A673 (cell line): Measurements from ENCODE around the gene SLC39A13. TPM values are rescaled to one million over a fixed set of nuclear protein-coding genes. Genes with fewer than 3 reads are reported as not detected.

ENCODE experiments used
- BruUV-seq: library from RNA; stranded (reverse); fragments of 400-500 nt; replicated peaks from 2 replicates; lab custom pipeline; 2021; lab: Mats Ljungman, UMichigan
- CTCF ChIA-PET: fragments of 300-600 bp; sonication (Branson Sonifier 250); formaldehyde crosslinking; loops from one replicate; lab custom pipeline; 2022; ENCODE audit warnings: antibody characterized with exemption; lab: Charles Lee
- POLR2A ChIA-PET: fragments of 300-600 bp; sonication (Branson Sonifier 250); formaldehyde crosslinking; loops from one replicate; lab custom pipeline; 2022; ENCODE audit warnings: antibody characterized with exemption; ENCODE audit not compliant: low non-redundant PET; lab: Charles Lee
- DNase-seq: peaks from one replicate; pipeline ENCODE4 v3.0.0-alpha.2; 2015; ENCODE audit warnings: low spot score
- H3K27ac ChIP-seq: fragments of 200-600 bp; sonication (generic); 2 replicates; pipeline ENCODE4 v1.5.1; 2016; ENCODE audit warnings: mixed run types, low read depth, mild to moderate bottlenecking, mixed read lengths, antibody characterized with exemption, low read length; ENCODE audit not compliant: poor library complexity, severe bottlenecking
- H3K27me3 ChIP-seq: fragments of 200-600 bp; sonication (generic); replicated peaks from 2 replicates; pipeline ENCODE4 v1.6.1; 2017; ENCODE audit warnings: mixed run types, low read depth, mild to moderate bottlenecking, mixed read lengths, antibody characterized with exemption, low read length; ENCODE audit not compliant: insufficient read depth, poor library complexity
- H3K36me3 ChIP-seq: fragments of 200-600 bp; sonication (generic); 2 replicates; pipeline ENCODE4 v1.6.1; 2016; ENCODE audit warnings: mixed run types, mild to moderate bottlenecking, mixed read lengths, antibody characterized with exemption, low read length; ENCODE audit not compliant: insufficient read depth, poor library complexity, severe bottlenecking
- H3K4me1 ChIP-seq: fragments of 200-600 bp; sonication (generic); 2 replicates; pipeline ENCODE4 v1.6.1; 2017; ENCODE audit warnings: mixed run types, mild to moderate bottlenecking, mixed read lengths, antibody characterized with exemption, low read length; ENCODE audit not compliant: insufficient read depth, poor library complexity, severe bottlenecking
- H3K4me3 ChIP-seq: fragments of 200-600 bp; sonication (generic); 2 replicates; pipeline ENCODE4 v1.5.1; 2016; ENCODE audit warnings: low read depth, mixed run types, mild to moderate bottlenecking, mixed read lengths, low read length; ENCODE audit not compliant: poor library complexity, severe bottlenecking
- H3K9me3 ChIP-seq: fragments of 200-600 bp; sonication (generic); 2 replicates; pipeline ENCODE4 v1.6.1; 2016; ENCODE audit warnings: mixed run types, low read depth, mild to moderate bottlenecking, mixed read lengths, antibody characterized with exemption, low read length; ENCODE audit not compliant: poor library complexity, severe bottlenecking
- CTCF ChIP-seq: fragments of 300-800, 200-600 bp; sonication (generic); conservative IDR thresholded peaks from 2 replicates; pipeline ENCODE4 v1.5.1; 2017; ENCODE audit warnings: low read depth, mild to moderate bottlenecking, antibody characterized with exemption, low read length, moderate library complexity, mixed read lengths
- EZH2 ChIP-seq: fragments of 200-600 bp; sonication (generic); IDR thresholded peaks from 2 replicates; pipeline ENCODE4 v1.6.1; 2017; ENCODE audit warnings: borderline replicate concordance, low read depth, mild to moderate bottlenecking, mixed read lengths, antibody characterized with exemption, low read length; ENCODE audit not compliant: poor library complexity, severe bottlenecking
- intact Hi-C: fragments of 100-400 bp; cut with micrococcal nuclease; formaldehyde crosslinking; loops from one replicate; pipeline ENCODE4 v1.10.0; 2022; ENCODE audit not compliant: unreplicated experiment
- total RNA-seq: library from RNA; stranded (reverse); gene quantifications from 2 replicates; pipeline ENCODE4 v1.2.3, GENCODE V29; 2021

The SLC39A13 gene
- total RNA-seq, 1 experiment from 2014 or later, result 53.3 TPM

GRCh38 chr11:47389577-47390421 lies 18.6 kb upstream of the SLC39A13 start:
- Histone ChIP-seq H3K4me3 (no peak overlapping the region), H3K4me1 (no peaks in the 10 kb centered on the region), H3K36me3 (no peaks in the 10 kb centered on the region), H3K27me3 (no peaks in the 10 kb centered on the region), H3K27ac (no peak overlapping the region), H3K9me3 (no peaks in the 10 kb centered on the region)
- TF ChIP-seq CTCF (no peak), EZH2 (no peak)
- DNase-seq, result no peak
- ChIA-PET POLR2A (no interaction called here), CTCF (interaction anchor here (0.6 kb wide), 1 partner anchor 31 kb away, joined by 6 read pairs; no protein-coding TSS in a partner anchor)
- BruUV-seq, result no TSS peak
- intact Hi-C loops, result no loop called here

DNA sequence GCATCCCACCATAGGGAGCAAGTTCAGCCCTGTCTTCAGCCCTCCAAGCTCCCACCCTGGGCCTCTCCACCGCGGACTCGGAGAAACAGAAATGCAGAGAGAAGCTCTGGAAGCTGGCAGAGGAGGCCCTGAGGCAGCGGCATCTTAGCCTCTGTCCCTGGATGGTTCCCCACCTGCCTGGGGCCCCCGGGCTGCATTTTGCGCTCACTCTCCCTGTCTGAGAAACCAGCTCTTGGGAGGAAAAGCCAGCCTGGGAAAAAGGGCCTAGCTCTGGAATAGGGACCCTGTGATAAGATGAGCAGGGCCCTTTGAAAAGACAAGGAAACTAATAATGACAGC lies 18.0 kb upstream of the SLC39A13 start:
- Histone ChIP-seq H3K36me3 (no peaks in the 10 kb centered on the region), H3K4me1 (no peaks in the 10 kb centered on the region), H3K4me3 (no peak overlapping the region), H3K27ac (no peak overlapping the region), H3K27me3 (no peaks in the 10 kb centered on the region), H3K9me3 (no peaks in the 10 kb centered on the region)
- no TSS peak for BruUV-seq
- ChIA-PET CTCF (interaction anchor here (0.6 kb wide), 1 partner anchor 31 kb away, joined by 6 read pairs; no protein-coding TSS in a partner anchor), POLR2A (no interaction called here)
- TF ChIP-seq CTCF (no peak), EZH2 (no peak)
- intact Hi-C loops, result no loop called here
- no peak for DNase-seq

- H3K27me3 ChIP-seq, result no peaks in the 10 kb centered on the region
- no peaks in the 10 kb centered on the region for H3K4me1 ChIP-seq
- no peaks in the 10 kb centered on the region for H3K9me3 ChIP-seq
- intact Hi-C loops, result no loop called here
- H3K27ac ChIP-seq, result no peak overlapping the region
- DNase-seq, result no peak
- CTCF ChIA-PET, result no interaction called here
- POLR2A ChIA-PET, result no interaction called here
- no peaks in the 10 kb centered on the region for H3K36me3 ChIP-seq
- TF ChIP-seq EZH2, result no peak
- no peak for TF ChIP-seq CTCF
- no TSS peak for BruUV-seq
- no peak overlapping the region for H3K4me3 ChIP-seq
Observed at GRCh38 chr11:47391077-47391583, 17.3 kb upstream of the SLC39A13 start.
